Measurements from ENCODE around the gene FAM3B.
A peak's percentile ranks its signal among the peaks of the same experiment; 100 is the strongest.
"Not testable (repeated sequence)": the region's sequence is repeated elsewhere in the genome, so short reads cannot be mapped to it uniquely, and the experiment has no call there.

The FAM3B gene

DNA sequence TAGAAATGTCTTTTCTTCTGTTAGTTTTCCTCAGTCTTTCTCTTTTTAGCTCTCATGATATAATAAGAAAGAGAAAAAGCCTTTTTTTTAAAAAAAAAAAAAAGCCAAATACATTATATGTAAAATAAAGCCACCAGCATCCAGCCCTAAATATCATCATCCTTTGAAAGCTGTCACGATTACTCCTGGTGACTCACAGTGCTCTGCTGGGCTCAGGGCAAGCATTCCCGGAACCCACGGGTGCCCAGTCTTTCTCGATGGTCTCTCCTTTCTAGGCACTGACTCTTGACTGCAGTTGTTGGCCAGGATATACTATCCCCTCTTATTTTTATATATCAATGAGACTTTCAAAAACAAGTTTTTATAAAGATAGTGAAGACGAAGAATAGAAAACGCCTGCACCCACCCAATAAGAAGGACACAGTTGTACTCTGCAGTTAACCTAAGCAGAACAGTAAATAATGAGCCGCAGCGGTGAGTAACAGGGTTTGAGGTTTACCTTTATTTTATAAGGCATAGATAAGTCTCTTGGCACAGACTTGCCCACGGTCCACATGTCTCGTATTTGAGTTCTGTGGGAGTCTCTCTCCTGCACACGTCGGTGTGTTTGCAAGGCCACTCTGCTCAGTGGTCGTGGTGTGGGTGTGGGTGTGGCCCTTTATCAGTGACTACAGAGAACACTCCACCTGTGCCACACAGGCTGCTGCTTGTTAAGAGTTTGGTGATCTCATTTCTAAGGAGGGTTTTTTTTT, 29.5 kb downstream of the FAM3B start:
- in situ Hi-C loops (cut with HindIII; ENCODE audit: low pct_unique_long_range_greater_than_20kb, low sequenced_read_pairs), result no loop called here
- TF ChIP-seq JUND (IDR thresholded peaks at IDR 0.05; ENCODE audit: low read depth), result no peak
- no peak for DNase-seq (ENCODE audit: low read depth in 1 of 2, low spot score in 1 of 2)

DNA sequence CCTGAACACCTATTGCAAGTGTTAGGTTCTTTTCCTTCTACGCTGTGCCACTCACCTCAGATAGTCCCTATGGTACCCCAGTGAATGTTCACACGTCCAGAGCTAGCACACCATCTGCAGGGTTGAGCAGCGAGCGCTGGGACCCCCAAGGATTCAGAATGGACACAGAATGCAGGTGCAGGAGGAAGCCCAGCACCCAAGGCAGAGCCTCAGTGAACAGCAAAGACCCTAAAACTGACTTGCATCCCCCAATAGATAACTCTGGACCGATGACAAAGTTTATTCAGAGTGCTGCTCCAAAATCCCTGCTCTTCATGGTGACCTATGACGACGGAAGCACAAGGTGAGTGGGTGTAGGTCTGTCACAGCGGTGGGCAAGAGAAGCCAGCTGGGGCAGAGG, 30.2 kb downstream of the FAM3B start:
- DNase-seq (ENCODE audit: low read depth in 1 of 2, low spot score in 1 of 2), result no peak
- in situ Hi-C loops (cut with HindIII; ENCODE audit: low pct_unique_long_range_greater_than_20kb, low sequenced_read_pairs), result no loop called here
- TF ChIP-seq JUND (IDR thresholded peaks at IDR 0.05; ENCODE audit: low read depth), result no peak

DNA sequence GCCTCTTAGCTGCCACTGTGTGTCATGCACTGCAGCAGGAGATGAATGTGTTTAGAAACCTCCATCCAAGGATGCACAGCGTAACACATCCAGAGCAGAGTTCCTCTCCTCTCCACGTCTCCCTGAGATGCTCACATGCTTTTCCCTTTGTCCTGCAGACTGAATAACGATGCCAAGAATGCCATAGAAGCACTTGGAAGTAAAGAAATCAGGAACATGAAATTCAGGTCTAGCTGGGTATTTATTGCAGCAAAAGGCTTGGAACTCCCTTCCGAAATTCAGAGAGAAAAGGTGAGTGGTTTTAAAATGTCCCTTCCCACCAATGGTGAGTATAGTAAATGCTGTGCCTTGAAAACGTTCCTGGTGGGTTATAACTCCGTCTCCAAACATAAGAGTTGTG, 31.8 kb downstream of the FAM3B start:
- in situ Hi-C loops (cut with HindIII; ENCODE audit: low pct_unique_long_range_greater_than_20kb, low sequenced_read_pairs), result no loop called here
- TF ChIP-seq JUND (IDR thresholded peaks at IDR 0.05; ENCODE audit: low read depth), result no peak

DNA sequence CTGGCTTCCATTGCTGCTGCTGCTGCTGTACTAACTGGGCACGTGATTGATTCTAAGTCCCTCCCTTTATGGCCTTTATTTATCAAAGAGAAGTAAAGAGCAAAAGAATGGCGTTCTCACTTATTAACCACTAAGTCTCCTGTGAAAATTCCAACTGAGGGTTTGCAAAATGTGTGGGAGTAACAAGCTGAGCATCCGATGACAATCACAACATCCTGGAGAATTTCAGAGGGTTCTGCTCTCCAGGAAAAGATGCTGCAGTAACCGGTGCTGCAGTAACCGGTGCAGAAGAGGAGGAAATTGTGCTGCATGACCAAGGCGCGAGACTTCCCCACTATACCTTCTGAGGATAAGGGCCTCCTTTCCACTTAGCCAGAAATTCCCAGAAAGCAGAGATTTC, 32.5 kb downstream of the FAM3B start:
- in situ Hi-C loops (cut with HindIII; ENCODE audit: low pct_unique_long_range_greater_than_20kb, low sequenced_read_pairs), result no loop called here
- no peak for DNase-seq (ENCODE audit: low read depth in 1 of 2, low spot score in 1 of 2)
- TF ChIP-seq JUND (IDR thresholded peaks at IDR 0.05; ENCODE audit: low read depth), result no peak

More for the DNA sequence above, 31.8 kb downstream of the FAM3B start:
- peak in 1 of 2 experiments; percentile 58 for DNase-seq (ENCODE audit: low read depth in 1 of 2, low spot score in 1 of 2)

- DNase-seq (ENCODE audit: low read depth in 1 of 2, low spot score in 1 of 2), result no peak
- no peak for TF ChIP-seq JUND (IDR thresholded peaks at IDR 0.05; ENCODE audit: low read depth)
- in situ Hi-C loops (cut with HindIII; ENCODE audit: low pct_unique_long_range_greater_than_20kb, low sequenced_read_pairs), result no loop called here
Observed at GRCh38 chr21:41349619-41350390, 33.2 kb downstream of the FAM3B start.

GRCh38 chr21:41350436-41351155, 34.0 kb downstream of the FAM3B start:
- TF ChIP-seq JUND (IDR thresholded peaks at IDR 0.05; ENCODE audit: low read depth), result no peak
- in situ Hi-C loops (cut with HindIII; ENCODE audit: low pct_unique_long_range_greater_than_20kb, low sequenced_read_pairs), result no loop called here

DNA sequence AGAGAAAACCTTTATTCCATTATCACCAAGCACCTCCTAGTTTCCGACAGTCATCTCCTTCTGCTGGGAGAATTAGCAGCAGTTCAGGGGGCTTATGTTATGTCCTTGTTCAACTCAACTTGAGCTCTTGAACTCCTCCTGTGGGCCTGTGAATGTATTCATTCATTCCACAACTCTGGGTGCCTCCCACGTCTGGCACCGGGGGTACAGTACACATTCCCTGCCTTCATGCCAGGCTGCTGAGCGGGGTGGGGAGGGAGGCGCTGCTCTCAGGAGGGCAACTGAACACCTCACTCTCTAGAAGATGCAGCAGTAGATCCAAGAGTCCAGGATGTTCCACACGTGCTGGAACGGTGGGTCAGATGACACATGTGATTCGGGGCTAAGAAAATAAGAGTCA, 40.9 kb downstream of the FAM3B start:
- in situ Hi-C loops (cut with HindIII; ENCODE audit: low pct_unique_long_range_greater_than_20kb, low sequenced_read_pairs), result no loop called here
- no peak for TF ChIP-seq JUND (IDR thresholded peaks at IDR 0.05; ENCODE audit: low read depth)
- DNase-seq (ENCODE audit: low read depth in 1 of 2, low spot score in 1 of 2), result no peak

More at GRCh38 chr21:41350436-41351155, 34.0 kb downstream of the FAM3B start:
- no peak for DNase-seq (ENCODE audit: low read depth in 1 of 2, low spot score in 1 of 2)

DNA sequence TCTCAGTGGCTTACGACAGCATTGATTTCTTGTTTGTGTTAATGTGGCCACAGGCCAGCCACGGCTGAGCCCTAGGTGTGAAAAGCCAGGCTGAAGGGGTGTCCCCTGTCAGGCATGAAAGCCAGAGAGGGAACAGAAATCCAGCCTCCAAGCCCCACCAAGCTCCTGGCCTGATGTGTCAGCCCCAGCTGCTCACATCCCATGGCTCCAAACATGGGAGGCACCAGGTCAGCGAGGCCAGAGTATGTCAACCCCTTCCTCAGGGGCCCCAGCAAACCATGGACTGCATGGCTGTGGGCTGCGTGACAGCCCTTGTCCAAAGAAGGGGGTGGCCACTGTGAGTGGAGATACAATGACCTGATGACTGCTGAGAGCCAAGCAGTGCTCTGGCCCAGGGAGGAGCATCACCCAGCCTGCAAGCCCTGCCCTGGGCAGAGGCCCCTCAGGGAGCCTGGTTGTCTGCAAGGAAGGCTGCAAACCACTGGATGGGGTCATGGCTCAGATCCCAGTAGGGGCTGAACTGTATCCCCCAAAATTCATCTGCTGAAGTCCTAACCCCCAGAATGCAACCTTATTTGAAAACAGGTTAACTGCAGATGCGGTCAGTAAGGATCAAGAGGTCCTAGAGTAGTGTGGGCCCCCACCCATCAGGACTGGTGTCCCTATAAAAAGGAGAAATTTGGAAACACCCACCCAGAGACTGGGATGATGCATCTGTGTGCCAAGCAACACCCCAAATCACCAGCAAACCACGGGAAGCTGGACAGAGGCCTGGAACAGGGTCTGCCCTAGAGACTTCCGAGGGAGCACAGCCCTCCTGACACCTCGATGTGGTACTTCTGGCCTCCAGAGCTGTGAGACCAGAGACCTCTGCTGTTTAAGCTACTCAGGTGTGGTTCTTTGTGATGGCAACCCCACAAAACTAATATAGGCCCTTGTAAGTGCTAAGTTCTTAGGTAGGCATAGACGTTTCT, 41.9 kb downstream of the FAM3B start:
- in situ Hi-C loops (cut with HindIII; ENCODE audit: low pct_unique_long_range_greater_than_20kb, low sequenced_read_pairs), result no loop called here
- no peak for DNase-seq (ENCODE audit: low read depth in 1 of 2, low spot score in 1 of 2)
- no peak for TF ChIP-seq JUND (IDR thresholded peaks at IDR 0.05; ENCODE audit: low read depth)

GRCh38 chr21:41359286-41359685, 42.7 kb downstream of the FAM3B start:
- TF ChIP-seq JUND (IDR thresholded peaks at IDR 0.05; ENCODE audit: low read depth), result no peak
- no peak for DNase-seq (ENCODE audit: low read depth in 1 of 2, low spot score in 1 of 2)
- in situ Hi-C loops (cut with HindIII; ENCODE audit: low pct_unique_long_range_greater_than_20kb, low sequenced_read_pairs), result no loop called here

- in situ Hi-C loops (cut with HindIII; ENCODE audit: low pct_unique_long_range_greater_than_20kb, low sequenced_read_pairs), result not testable (repeated sequence)
Observed at GRCh38 chr21:41359754-41360071, 43.1 kb downstream of the FAM3B start.

GRCh38 chr21:41360072-41360821, 43.6 kb downstream of the FAM3B start:
- peak; percentile 55 to 83 for DNase-seq (ENCODE audit: low read depth in 1 of 2, low spot score in 1 of 2)
- TF ChIP-seq JUND (IDR thresholded peaks at IDR 0.05; ENCODE audit: low read depth), result no peak
- in situ Hi-C loops (cut with HindIII; ENCODE audit: low pct_unique_long_range_greater_than_20kb, low sequenced_read_pairs), result no loop called here

More at GRCh38 chr21:41359754-41360071, 43.1 kb downstream of the FAM3B start:
- DNase-seq (ENCODE audit: low read depth in 1 of 2, low spot score in 1 of 2), result not testable (repeated sequence)
